ENCODE results near the gene NEK2. TPM values are rescaled to one million over a fixed set of nuclear protein-coding genes. Genes with fewer than 3 reads are reported as not detected.

NEK2 gene
- total RNA-seq, 1 donor from 2014 or later = 25.7 TPM

- intact Hi-C loops (cut with micrococcal nuclease) = no loop called here
These were observed 62.7 kb downstream of the NEK2 start for GRCh38 chr1:211612786-211613107.

Other genes starting within 250 kb of the NEK2 start
- gene RD3, start 183.5 kb downstream of the NEK2 start, total RNA-seq = not detected in 2 replicates
- gene SLC30A1, start 96.5 kb downstream of the NEK2 start, total RNA-seq = 12.3 and 12.9 TPM in 2 replicates
- 55.7 and 60.3 TPM in 2 replicates for gene LPGAT1, start 155.1 kb upstream of the NEK2 start, total RNA-seq